Retinal pigment epithelial cell (primary cell): Measurements from ENCODE around the gene ZDHHC4.

ENCODE experiments used
- DNase-seq: peaks from one replicate; pipeline ENCODE4 v3.0.0-alpha.2; 2010; ENCODE audit warnings: low read depth
- H3K4me3 ChIP-seq: 2 replicates; pipeline ENCODE4 v1.5.1; 2011; ENCODE audit warnings: mild to moderate bottlenecking, low read length, control low read depth, moderate library complexity
- TF ChIP-seq, protein P1 (sequence below): conservative IDR thresholded peaks from 2 replicates; pipeline ENCODE4 v1.5.1; 2011; ENCODE audit warnings: low read depth, low read length, control low read depth, inconsistent platforms

The ZDHHC4 gene

DNA sequence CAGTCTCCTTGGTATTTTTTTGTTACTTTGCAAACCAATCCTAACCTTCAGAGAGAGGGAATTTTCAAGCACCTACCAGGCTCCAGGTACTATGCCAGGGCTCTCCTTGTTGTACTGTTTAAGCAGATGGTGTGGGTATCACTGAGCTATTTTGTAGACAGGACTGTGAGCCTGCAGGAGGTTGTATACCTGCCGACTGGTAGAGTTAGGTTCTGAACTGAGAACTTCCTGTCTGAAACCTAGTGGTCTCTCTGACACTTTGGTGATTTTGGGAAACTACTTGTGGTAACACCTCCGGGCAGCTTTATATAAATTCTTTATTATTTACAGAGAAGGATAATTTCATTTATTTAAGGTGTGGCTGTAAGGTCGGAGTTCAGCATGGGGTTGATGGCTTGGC is 42.7 kb downstream of the ZDHHC4 start:
- TF ChIP-seq, protein P1, sequence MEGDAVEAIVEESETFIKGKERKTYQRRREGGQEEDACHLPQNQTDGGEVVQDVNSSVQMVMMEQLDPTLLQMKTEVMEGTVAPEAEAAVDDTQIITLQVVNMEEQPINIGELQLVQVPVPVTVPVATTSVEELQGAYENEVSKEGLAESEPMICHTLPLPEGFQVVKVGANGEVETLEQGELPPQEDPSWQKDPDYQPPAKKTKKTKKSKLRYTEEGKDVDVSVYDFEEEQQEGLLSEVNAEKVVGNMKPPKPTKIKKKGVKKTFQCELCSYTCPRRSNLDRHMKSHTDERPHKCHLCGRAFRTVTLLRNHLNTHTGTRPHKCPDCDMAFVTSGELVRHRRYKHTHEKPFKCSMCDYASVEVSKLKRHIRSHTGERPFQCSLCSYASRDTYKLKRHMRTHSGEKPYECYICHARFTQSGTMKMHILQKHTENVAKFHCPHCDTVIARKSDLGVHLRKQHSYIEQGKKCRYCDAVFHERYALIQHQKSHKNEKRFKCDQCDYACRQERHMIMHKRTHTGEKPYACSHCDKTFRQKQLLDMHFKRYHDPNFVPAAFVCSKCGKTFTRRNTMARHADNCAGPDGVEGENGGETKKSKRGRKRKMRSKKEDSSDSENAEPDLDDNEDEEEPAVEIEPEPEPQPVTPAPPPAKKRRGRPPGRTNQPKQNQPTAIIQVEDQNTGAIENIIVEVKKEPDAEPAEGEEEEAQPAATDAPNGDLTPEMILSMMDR, result no peak
- DNase-seq, result no peak

DNA sequence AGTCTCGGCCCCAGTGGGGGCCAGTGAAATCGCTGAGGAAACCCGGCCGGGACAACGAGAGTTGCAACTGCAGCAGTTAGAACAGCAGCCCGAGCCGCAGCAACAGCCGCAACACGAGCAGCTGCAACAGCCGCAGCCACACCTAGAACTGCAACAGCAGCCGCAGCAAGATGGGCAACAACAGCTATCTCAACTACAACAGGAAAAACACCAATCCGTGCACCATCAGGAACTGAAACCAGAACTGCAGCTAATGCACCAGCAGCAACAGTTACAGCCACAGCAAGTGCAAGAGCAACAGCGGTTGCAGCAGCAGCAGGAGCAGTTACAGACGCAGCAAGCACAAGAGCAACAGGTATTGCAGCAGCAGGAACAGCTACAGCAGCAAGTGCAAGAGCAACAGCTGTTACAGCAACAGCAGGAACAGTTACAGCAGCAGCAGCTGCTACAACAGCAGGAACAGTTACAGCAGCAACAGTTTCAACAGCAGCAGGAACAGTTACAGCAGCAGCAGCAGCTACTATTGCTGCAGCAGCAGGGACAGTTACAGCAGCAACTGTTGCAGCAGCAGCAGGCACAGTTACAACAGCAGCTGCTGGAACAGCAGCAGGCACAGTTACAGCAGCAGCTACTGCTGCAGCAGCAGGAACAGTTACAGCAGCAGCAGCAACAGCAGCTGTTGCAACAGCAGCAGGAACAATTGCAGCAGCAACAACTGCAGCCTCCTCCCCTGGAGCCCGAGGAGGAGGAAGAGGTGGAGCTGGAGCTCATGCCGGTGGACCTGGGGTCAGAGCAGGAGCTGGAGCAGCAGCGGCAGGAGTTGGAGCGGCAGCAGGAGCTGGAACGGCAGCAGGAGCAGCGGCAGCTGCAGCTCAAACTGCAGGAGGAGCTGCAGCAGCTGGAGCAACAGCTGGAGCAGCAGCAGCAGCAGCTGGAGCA is 44.2 kb downstream of the ZDHHC4 start:
- DNase-seq, result no peak
- no peak overlapping the region for H3K4me3 ChIP-seq
- TF ChIP-seq, protein P1, result no peak

More for the DNA sequence above, 42.7 kb downstream of the ZDHHC4 start:
- H3K4me3 ChIP-seq, result no peak overlapping the region

DNA sequence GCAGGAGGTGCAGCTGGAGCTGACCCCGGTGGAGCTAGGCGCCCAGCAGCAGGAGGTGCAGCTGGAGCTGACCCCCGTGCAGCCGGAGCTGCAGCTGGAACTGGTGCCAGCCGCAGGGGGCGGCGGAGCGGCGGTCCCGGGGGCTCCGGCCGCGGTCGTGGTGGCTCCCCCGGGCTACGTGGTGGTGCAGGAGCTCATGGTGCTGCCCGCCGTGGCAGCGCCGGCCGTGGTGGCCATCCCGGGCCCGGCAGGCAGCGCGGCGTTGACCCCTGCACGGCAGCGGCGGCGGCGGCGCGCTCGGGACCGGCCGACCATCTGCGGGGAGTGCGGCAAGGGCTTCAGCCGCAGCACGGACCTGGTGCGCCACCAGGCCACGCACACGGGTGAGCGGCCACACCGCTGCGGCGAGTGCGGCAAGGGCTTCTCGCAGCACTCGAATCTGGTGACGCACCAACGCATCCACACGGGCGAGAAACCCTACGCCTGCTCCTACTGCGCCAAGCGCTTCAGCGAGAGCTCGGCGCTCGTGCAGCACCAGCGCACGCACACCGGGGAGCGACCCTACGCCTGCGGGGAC is 45.0 kb downstream of the ZDHHC4 start:
- TF ChIP-seq, protein P1, result no peak
- H3K4me3 ChIP-seq, result no peak overlapping the region
- DNase-seq, result no peak

DNA sequence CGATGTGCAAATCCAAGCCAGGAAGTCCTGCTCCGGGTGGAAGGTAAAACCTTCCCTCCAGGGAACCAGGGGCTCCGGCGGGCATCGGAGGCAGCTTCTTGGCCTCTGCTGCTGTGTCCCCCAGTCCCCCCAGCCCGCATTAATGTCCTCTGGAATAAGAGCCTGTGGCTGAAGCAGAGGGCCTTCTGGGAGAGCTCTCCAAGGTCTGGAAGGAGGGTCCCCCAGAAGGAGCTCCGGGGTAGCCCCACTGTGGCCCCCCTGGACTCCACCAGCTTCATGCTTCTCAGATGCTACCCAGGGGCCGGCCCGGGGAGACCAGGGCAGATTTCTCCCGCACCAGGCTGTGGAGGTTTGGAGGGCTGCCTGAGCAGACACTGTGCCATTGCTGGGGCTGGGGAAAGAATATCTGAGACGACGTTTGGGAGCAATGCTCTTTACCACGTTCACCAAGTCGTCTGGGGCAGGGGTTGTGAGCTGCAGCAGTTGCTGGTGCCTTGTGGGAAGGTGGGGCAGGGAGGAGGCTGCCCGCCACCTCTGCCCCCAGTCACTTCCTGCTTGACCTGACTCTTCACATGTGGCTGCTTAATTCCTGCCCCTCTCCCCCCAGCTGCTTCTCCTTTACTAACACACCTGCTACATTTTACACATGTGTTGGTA is 46.5 kb downstream of the ZDHHC4 start:
- TF ChIP-seq, protein P1, result no peak
- DNase-seq, result no peak
- H3K4me3 ChIP-seq, result no peak overlapping the region

DNA sequence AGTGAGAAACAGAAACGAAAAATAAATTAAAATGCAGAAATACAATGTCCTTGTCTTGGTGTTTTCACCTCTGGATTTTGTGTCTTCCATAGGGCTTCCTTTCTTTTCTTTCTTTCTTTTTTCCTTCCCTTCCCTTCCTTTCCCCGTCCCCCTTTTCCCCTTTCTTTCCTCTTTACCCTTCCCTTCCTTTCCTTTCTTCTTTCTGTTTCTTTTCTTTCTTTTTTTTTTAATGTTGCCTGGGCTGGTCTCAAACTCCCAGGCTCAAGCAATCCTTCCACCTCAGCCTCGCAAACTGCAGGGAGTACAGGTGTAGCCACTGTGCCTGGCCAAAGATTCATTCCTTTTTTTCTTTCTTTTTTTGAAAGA is 47.0 kb downstream of the ZDHHC4 start:
- TF ChIP-seq, protein P1, result no peak
- H3K4me3 ChIP-seq, result no peak overlapping the region
- no peak for DNase-seq

DNA sequence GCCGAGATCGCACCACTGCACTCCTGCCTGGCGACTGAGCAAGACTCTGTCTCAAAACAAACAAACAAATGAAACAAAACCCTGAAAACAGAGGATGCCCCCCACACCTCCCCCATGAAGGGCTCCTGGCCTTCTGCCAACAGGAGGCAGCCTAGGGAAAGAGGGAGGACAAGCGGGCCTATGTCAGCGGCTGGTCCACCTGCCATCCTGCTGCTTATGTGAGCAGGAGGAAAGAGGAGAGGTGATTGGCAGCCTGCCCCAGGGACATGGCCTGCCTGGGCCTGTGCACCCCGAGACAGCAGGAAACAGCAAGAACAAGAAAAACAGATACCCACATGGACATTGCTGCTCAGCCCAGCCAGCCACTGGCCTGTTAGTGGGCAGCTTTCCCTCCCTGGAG is 50.8 kb downstream of the ZDHHC4 start:
- DNase-seq, result no peak
- TF ChIP-seq, protein P1, result no peak
- H3K4me3 ChIP-seq, result no peak overlapping the region
